Measurements from ENCODE around the gene ARL15. TPM values are rescaled to one million over a fixed set of nuclear protein-coding genes. Genes with fewer than 3 reads are reported as not detected.

The ARL15 gene
- total and polyA plus RNA-seq, 4 donors = 5.0 to 24.8 (median 13.3) TPM

DNA sequence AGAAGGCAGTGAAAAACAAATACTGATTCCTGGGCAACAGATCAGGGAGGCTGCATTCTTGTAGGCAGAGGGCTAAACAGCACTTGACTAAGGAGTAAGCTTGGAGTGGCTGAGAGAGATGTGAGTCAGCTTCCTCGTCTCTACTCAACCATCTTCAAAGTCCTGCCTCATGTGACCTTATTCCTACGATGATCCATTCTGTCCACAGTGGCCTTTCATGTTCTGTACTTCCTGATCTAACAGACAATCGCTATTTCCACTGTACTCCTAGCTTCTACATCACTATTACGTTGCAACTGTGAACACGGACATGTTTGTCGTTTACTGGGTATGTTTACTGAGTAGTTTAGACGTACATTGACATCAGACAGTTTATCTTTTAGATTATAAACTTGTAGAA, 365.4 kb downstream of the ARL15 start:
- WGBS = 90% methylated on average over 7 of the region's 7 CpGs

More for the DNA sequence above, 365.4 kb downstream of the ARL15 start:
- no peak overlapping the region for H3K4me3 ChIP-seq (ENCODE audit: low read depth in 1 of 3, low read length in 3 of 3)
- no peaks in the 10 kb centered on the region for H3K9me3 ChIP-seq (ENCODE audit: control insufficient read depth in 4 of 4, low read length in 3 of 4)
- no peak overlapping the region for H3K9ac ChIP-seq (ENCODE audit: low read depth in 1 of 2, low read length in 2 of 2)
- TF ChIP-seq ATF3 (IDR thresholded peaks at IDR 0.05) (no peak), FOXA2 (IDR thresholded peaks at IDR 0.05) (no peak), EGR1 (IDR thresholded peaks at IDR 0.05; ENCODE audit: low read depth in 2 of 2) (no peak), RXRA (IDR thresholded peaks at IDR 0.05) (no peak), GABPA (IDR thresholded peaks at IDR 0.05 in 1 of 2, conservative IDR thresholded peaks at IDR 0.05 in 1 of 2) (no peak), HNF4G (IDR thresholded peaks at IDR 0.05) (no peak), SP1 (IDR thresholded peaks at IDR 0.05) (no peak), YY1 (IDR thresholded peaks at IDR 0.05) (no peak), ZBTB33 (IDR thresholded peaks at IDR 0.05) (no peak), RAD21 (IDR thresholded peaks at IDR 0.05) (no peak), HNF4A (conservative IDR thresholded peaks at IDR 0.05) (no peak), TAF1 (conservative IDR thresholded peaks at IDR 0.05) (no peak)
- TF ChIP-seq, protein P1, sequence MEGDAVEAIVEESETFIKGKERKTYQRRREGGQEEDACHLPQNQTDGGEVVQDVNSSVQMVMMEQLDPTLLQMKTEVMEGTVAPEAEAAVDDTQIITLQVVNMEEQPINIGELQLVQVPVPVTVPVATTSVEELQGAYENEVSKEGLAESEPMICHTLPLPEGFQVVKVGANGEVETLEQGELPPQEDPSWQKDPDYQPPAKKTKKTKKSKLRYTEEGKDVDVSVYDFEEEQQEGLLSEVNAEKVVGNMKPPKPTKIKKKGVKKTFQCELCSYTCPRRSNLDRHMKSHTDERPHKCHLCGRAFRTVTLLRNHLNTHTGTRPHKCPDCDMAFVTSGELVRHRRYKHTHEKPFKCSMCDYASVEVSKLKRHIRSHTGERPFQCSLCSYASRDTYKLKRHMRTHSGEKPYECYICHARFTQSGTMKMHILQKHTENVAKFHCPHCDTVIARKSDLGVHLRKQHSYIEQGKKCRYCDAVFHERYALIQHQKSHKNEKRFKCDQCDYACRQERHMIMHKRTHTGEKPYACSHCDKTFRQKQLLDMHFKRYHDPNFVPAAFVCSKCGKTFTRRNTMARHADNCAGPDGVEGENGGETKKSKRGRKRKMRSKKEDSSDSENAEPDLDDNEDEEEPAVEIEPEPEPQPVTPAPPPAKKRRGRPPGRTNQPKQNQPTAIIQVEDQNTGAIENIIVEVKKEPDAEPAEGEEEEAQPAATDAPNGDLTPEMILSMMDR (IDR thresholded peaks at IDR 0.05; ENCODE audit: low read depth, low read length, missing input control) = no peak
- TF ChIP-seq, protein P2, sequence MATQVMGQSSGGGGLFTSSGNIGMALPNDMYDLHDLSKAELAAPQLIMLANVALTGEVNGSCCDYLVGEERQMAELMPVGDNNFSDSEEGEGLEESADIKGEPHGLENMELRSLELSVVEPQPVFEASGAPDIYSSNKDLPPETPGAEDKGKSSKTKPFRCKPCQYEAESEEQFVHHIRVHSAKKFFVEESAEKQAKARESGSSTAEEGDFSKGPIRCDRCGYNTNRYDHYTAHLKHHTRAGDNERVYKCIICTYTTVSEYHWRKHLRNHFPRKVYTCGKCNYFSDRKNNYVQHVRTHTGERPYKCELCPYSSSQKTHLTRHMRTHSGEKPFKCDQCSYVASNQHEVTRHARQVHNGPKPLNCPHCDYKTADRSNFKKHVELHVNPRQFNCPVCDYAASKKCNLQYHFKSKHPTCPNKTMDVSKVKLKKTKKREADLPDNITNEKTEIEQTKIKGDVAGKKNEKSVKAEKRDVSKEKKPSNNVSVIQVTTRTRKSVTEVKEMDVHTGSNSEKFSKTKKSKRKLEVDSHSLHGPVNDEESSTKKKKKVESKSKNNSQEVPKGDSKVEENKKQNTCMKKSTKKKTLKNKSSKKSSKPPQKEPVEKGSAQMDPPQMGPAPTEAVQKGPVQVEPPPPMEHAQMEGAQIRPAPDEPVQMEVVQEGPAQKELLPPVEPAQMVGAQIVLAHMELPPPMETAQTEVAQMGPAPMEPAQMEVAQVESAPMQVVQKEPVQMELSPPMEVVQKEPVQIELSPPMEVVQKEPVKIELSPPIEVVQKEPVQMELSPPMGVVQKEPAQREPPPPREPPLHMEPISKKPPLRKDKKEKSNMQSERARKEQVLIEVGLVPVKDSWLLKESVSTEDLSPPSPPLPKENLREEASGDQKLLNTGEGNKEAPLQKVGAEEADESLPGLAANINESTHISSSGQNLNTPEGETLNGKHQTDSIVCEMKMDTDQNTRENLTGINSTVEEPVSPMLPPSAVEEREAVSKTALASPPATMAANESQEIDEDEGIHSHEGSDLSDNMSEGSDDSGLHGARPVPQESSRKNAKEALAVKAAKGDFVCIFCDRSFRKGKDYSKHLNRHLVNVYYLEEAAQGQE (IDR thresholded peaks at IDR 0.05) = no peak
- no peak for DNase-seq (ENCODE audit: low spot score)
- no peaks in the 10 kb centered on the region for H3K36me3 ChIP-seq (ENCODE audit: control insufficient read depth in 4 of 4, insufficient read depth in 3 of 4, low read depth in 1 of 4, low read length in 3 of 4)
- H3K27ac ChIP-seq (ENCODE audit: low read depth in 1 of 2, low read length in 2 of 2) = no peak overlapping the region
- H3K4me1 ChIP-seq (ENCODE audit: control insufficient read depth in 4 of 4, insufficient read depth in 4 of 4, low read length in 3 of 4) = no peaks in the 10 kb centered on the region
- H3K27me3 ChIP-seq (ENCODE audit: control insufficient read depth in 4 of 4, insufficient read depth in 4 of 4, low read length in 3 of 4) = no peaks in the 10 kb centered on the region

Data from liver (tissue), 9 donors.